GM18909 (cell line): ENCODE measurements around the gene EYA4.

Source experiments
- ATAC-seq: cut with Tn5 transposase; IDR thresholded peaks from one replicate; pipeline ENCODE4 v1.9.1; 2021; ENCODE audit warnings: mild to moderate bottlenecking; ENCODE audit not compliant: unreplicated experiment, poor library complexity

Gene EYA4

DNA sequence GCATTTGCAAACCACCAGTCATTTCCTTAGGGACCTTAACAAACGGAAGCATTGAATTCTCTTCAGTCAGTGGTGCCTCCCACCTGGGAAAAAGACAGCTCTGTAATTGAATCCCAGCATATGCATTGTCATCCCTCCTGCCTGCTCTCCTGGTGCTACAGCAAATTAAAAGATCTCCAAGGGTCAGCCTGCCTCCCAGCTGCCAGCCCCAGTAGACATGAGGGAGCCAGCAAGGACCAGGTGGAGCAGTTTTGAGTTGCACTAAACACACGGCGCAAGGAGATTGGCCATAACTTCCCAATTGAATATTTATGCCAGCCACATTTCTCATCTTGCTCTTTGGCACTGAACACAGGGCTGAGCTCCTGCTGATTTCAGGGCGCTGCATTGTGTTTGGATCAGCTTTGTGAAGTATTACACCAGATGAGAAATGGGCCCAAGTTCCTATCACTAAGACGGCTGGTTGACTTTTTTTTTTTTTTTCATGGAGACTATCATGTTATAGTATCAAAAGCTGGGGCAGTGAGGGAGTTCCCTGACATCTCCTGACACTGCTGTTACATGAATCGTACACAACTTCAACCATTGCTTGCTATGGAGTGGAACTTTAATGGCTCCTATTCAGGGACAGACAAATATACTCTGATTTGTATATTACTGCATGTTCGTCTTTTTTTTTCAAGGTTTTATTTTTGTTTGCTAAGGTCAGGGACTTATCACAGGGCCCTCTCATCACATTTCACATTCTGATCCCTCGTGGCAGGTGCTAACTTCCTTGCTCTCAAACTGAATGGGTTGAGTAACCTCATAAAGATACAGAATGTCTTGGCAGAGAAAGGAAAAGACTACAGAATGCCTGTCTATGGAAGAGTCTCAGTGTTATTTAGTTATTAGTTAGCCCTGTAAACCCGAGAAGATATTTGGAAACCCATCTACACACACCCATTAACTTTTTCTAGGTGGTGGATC lies 191.1 kb downstream of the EYA4 start:
- no peak for ATAC-seq

- no peak for ATAC-seq
These were observed 194.0 kb downstream of the EYA4 start for GRCh38 chr6:133435065-133435728.

- ATAC-seq = no peak
These were observed 195.5 kb downstream of the EYA4 start for GRCh38 chr6:133436652-133437051.

DNA sequence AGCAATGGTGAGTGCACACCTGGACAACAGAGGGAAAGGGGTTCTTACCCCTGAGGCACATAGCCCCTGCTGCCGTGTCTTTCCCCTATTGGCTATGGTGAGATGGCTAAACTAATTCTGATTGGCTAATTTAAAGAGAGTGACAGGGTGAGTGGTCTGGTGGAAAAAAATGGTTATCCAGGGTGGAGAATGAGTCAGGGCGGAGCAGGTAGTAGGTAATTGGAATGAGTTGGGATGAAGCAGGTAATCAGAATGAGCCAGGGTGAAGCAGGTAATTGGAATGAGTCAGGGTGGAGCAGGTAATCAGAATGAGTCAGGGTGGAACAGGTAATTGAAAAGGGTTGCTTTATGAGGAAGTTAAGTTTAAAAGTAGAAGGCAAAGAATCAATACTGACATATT lies 200.3 kb downstream of the EYA4 start:
- no peak for ATAC-seq

DNA sequence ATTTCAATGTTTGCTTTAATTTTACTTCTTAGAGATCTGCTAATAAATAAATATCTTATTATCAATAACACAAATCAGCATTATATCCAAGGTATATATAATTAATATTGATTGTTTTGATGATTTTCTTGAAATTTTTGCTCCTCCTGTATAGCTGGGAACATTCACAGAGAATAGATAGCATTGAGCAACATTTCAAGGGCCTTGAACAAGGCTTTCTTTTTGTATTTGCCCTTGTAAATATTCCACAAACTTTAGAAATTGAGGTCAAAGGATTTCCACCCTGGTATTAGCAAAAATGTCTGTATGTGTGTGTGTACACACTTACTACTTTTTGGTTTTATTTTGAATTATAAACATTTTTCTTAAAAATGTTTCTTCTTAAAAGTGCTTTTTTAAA lies 205.6 kb downstream of the EYA4 start:
- no peak for ATAC-seq

- ATAC-seq = no peak
These were observed 206.8 kb downstream of the EYA4 start for GRCh38 chr6:133447924-133448323.

DNA sequence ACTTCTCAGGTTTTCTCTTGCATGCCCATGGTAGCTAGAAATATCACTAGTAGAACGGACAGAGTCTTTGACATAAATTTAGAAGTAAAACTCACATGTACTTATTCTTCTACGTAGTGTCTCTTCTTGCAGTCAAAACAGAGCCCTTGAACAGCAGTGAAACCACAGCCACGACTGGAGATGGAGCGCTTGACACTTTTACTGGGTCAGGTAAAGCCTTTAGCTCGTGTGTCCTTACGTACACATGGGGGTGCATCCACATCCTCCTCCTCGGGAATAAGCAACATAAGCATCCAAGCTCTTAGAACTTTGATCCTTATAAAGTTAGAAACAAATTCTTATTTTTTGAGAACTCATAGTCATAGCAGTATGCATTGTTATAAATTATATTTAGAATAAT lies 215.3 kb downstream of the EYA4 start:
- ATAC-seq = no peak

GRCh38 chr6:133456944-133457343 lies 215.8 kb downstream of the EYA4 start:
- ATAC-seq = no peak

- no peak for ATAC-seq
These were observed 218.9 kb downstream of the EYA4 start for GRCh38 chr6:133460101-133460500.

- no peak for ATAC-seq
These were observed 222.6 kb downstream of the EYA4 start for GRCh38 chr6:133463790-133464189.

DNA sequence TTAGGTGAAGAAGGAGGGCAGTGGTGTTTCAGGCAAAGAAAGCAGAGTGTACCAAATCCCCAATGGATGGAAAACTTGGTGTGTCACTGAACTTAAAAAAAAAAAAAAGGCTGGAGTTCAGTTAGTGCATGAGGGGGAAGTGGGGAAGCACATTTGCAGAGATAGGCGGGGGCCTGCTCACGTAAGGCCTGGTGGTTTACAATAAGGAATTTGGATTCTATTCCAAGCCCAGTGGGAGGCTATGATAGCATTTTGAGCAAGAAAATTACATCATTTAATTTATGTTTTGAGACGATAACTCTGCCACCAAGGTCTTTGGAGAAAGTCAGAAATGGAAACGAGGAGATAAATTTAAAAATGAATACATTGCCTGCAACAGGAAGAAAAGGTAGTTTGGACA lies 225.5 kb downstream of the EYA4 start:
- ATAC-seq = no peak

GRCh38 chr6:133467231-133467981 lies 226.2 kb downstream of the EYA4 start:
- no peak for ATAC-seq

GRCh38 chr6:133467982-133468380 lies 226.8 kb downstream of the EYA4 start:
- no peak for ATAC-seq

DNA sequence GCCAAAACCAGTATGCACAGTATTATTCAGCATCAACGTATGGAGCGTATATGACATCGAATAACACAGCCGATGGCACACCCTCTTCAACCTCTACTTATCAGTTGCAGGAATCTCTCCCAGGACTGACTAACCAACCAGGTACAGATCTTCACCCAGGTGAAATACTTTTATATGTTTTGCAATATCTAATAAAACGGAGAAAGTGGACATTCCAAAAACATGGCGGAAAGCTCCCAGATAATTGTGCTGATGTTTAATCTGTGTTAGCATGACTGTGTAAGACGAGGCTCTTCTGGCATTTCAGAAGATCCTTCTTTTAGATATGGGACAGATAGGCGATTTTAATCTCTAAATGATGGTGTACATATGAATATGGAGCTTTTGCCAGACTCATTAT lies 227.4 kb downstream of the EYA4 start:
- no peak for ATAC-seq

DNA sequence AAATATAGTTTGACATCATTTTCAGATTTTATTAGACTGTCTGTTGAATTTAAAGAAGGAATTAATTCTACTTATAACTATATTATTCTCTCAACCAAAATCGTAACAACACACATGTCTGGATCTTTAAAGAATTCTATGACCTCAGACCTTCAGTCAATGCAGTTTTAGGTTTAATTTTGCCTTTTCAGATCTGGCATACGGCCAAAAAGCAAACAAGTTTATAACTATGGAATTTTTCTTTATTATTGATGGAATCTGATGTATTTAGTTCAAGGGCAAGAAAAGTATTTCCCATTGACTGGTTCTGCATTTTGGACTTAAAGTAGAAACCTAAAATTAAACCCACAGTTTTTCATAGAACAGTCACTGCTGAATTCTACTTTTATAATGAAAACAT lies 233.4 kb downstream of the EYA4 start:
- no peak for ATAC-seq

- ATAC-seq = no peak
These were observed 237.5 kb downstream of the EYA4 start for GRCh38 chr6:133478673-133479072.

- no peak for ATAC-seq
These were observed 246.0 kb downstream of the EYA4 start for GRCh38 chr6:133487174-133487573.

DNA sequence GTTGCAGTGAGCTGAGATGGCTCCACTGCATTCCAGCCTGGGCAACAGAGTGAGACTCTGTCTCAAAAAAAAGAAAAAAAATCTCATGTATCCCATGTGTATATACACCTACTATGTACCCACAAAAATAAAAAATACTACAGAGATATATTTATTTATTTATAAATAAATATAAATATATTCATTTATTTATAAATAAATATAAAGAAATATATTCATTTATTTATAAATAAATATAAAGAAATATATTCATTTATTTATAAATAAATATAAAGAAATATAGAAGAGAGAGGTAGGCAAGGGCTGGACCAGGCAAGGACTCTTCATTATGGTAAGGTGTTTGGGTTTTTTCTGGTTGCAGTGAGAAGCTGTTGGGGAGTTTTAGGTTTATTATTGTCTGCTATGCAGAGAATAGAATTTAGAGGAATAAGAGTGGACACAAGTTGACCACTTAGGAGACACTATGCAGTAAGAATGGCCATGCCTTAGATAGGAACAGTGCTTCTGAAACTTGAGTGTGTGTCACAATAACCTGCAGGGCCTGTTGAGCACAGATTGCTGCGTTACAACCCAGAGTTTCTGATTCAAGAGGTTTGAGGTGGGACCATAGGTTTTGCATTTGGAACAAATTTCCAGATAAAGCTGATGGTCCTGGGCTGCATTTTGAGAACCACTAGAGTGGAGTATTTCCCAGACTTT lies 254.2 kb downstream of the EYA4 start:
- ATAC-seq = no peak

DNA sequence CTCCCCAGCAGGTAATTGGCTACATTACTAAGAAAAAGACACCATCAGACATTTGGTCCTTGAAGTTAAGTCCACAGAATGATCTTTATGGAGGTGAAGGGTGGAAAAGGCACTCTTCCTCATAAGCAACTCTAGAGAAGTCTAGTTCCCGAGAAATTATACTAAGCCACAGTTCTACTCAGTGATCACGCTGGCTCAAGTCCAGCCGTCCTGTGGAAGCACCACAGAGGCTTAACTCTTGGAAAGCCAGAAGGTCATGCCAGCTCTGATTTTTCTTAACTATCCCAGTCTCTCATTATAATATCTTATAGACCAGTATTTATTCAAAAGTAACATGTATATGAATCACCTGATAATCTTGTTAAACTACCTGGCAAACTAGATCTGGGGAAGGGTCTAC lies 258.5 kb downstream of the EYA4 start:
- no peak for ATAC-seq

DNA sequence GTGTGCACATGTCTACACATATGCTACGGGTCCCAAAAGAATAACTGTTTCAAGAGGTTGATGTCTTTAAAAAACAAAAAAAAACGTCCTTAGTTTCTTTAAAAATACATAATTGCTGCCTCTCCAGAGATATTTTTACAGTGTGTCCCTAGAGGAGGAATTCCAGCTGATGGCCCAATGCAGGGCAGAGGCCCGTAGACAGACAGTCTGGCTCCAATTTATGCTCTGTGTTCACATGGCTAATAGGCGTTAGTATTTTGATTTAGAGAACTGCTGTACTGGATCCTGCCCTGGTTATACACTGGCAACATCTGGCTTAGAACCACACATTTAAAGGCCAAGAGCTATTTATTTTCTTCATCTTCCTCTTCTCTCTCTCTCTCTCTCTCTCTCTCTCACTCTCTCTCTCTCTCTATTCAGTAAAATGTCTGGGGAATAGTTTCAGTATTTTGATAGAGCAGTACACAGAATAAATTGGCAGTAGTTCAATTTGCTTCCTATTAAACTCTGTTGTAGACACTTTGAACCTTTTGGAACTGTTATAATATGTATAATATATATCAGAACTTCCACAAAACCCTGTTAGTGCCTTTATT lies 260.6 kb downstream of the EYA4 start:
- no peak for ATAC-seq
